Progenitor cell of endocrine pancreas (in vitro differentiated cells): Measurements from ENCODE around the gene KCNH2. TPM values are rescaled to one million over a fixed set of nuclear protein-coding genes. Genes with fewer than 3 reads are reported as not detected.
"Not testable (repeated sequence)": the region's sequence is repeated elsewhere in the genome, so short reads cannot be mapped to it uniquely, and the experiment has no call there.

Experiments
- DNase-seq: peaks from one replicate; pipeline ENCODE4 v3.0.0; 2021; ENCODE audit warnings: low spot score; ENCODE audit not compliant: unreplicated experiment
- H3K27ac Mint-ChIP-seq: 2 replicates; pipeline ENCODE4 v1.8.0; 2021; ENCODE audit warnings: mild to moderate bottlenecking, moderate library complexity, mixed read lengths
- H3K27me3 Mint-ChIP-seq: 2 replicates; pipeline ENCODE4 v1.8.0; 2021; ENCODE audit warnings: mixed read lengths
- H3K36me3 Mint-ChIP-seq: 2 replicates; pipeline ENCODE4 v1.8.0; 2022; ENCODE audit warnings: mixed read lengths; ENCODE audit not compliant: insufficient read depth
- H3K4me1 Mint-ChIP-seq: 2 replicates; pipeline ENCODE4 v1.8.0; 2021; ENCODE audit warnings: low read depth, mixed read lengths
- H3K4me3 Mint-ChIP-seq: 2 replicates; pipeline ENCODE4 v1.8.0; 2021; ENCODE audit warnings: low read depth, mild to moderate bottlenecking, moderate library complexity, mixed read lengths
- H3K9me3 Mint-ChIP-seq: 2 replicates; pipeline ENCODE4 v1.8.0; 2021; ENCODE audit warnings: low read depth, mixed read lengths
- total RNA-seq: library from RNA; stranded (reverse); gene quantifications from 2 replicates; pipeline ENCODE4 v1.2.1, GENCODE V29; 2021
- TF ChIP-seq, protein P1 (sequence below): fragments of 200-600 bp; sonication (generic); IDR thresholded peaks from one replicate; pipeline ENCODE4 v1.5.0; 2021; ENCODE audit warnings: antibody characterized with exemption, mild to moderate bottlenecking; ENCODE audit not compliant: unreplicated experiment

Gene KCNH2
- total RNA-seq, 1 donor from 2014 or later, result 9.4 TPM

DNA sequence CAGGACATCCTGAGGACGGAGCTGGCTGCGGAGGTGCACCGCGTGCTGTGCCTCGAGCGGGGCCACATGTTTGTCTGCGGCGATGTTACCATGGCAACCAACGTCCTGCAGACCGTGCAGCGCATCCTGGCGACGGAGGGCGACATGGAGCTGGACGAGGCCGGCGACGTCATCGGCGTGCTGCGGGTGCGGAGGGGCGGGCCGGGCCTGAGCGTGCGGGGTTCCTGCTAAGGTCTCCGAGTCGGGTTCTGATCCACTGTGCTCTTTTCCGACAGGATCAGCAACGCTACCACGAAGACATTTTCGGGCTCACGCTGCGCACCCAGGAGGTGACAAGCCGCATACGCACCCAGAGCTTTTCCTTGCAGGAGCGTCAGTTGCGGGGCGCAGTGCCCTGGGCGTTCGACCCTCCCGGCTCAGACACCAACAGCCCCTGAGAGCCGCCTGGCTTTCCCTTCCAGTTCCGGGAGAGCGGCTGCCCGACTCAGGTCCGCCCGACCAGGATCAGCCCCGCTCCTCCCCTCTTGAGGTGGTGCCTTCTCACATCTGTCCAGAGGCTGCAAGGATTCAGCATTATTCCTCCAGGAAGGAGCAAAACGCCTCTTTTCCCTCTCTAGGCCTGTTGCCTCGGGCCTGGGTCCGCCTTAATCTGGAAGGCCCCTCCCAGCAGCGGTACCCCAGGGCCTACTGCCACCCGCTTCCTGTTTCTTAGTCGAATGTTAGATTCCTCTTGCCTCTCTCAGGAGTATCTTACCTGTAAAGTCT lies 35.8 kb upstream of the KCNH2 start:
- H3K9me3 Mint-ChIP-seq, result no peaks in the 10 kb centered on the region
- no peak overlapping the region for H3K27ac Mint-ChIP-seq
- H3K4me1 Mint-ChIP-seq, result peaks cover 5% of the 10 kb centered on the region
- peak overlapping the region; percentile 29 for H3K4me3 Mint-ChIP-seq
- TF ChIP-seq, protein P1, sequence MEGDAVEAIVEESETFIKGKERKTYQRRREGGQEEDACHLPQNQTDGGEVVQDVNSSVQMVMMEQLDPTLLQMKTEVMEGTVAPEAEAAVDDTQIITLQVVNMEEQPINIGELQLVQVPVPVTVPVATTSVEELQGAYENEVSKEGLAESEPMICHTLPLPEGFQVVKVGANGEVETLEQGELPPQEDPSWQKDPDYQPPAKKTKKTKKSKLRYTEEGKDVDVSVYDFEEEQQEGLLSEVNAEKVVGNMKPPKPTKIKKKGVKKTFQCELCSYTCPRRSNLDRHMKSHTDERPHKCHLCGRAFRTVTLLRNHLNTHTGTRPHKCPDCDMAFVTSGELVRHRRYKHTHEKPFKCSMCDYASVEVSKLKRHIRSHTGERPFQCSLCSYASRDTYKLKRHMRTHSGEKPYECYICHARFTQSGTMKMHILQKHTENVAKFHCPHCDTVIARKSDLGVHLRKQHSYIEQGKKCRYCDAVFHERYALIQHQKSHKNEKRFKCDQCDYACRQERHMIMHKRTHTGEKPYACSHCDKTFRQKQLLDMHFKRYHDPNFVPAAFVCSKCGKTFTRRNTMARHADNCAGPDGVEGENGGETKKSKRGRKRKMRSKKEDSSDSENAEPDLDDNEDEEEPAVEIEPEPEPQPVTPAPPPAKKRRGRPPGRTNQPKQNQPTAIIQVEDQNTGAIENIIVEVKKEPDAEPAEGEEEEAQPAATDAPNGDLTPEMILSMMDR, result no peak
- H3K27me3 Mint-ChIP-seq, result peaks cover 76% of the 10 kb centered on the region
- H3K36me3 Mint-ChIP-seq, result no peaks in the 10 kb centered on the region
- peak; percentile 44 for DNase-seq

DNA sequence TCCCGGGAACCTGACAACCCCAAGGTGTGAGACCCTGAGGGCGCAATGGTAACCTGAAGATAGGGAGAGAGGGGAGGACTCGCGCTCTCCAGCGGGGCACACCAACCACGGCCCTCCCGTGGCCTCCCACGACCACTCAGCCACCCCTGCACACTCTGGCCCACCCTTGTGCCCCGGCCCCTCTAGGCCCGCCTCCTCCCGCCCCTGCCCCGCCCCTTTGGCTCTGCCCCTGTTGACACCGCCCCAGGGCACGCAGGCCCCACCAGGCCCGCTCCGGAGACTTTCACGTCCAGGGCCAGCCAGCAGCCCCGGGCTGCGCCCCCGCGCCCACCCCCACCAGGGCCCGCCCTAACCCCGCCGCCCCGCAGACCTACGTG lies 35.2 kb upstream of the KCNH2 start:
- Mint-ChIP-seq H3K27me3 (peaks cover 74% of the 10 kb centered on the region), H3K4me1 (peaks cover 5% of the 10 kb centered on the region), H3K36me3 (no peaks in the 10 kb centered on the region), H3K27ac (no peak overlapping the region), H3K9me3 (no peaks in the 10 kb centered on the region), H3K4me3 (no peak overlapping the region)
- DNase-seq, result no peak
- TF ChIP-seq, protein P1, result no peak

DNA sequence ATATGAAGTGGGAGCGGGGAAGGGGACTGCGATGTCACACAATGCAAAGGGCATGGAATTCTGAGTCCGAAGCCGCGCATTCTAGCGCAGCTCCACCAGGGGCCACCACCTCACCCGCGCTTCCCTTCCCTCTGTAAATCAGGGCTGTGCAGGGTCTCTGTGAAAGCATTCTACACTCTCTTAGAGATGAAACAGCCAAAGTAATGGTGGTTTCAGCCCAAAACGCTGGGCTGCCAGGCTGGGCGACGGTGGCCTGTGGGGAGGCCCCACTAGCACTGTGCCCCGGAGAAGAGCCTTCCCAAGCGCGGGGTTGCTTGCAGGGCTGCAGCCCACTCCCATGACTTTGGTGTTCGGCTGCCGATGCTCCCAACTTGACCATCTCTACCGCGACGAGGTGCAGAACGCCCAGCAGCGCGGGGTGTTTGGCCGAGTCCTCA lies 34.8 kb upstream of the KCNH2 start:
- Mint-ChIP-seq H3K27me3 (peaks cover 74% of the 10 kb centered on the region), H3K4me1 (peaks cover 3% of the 10 kb centered on the region), H3K9me3 (no peaks in the 10 kb centered on the region), H3K36me3 (no peaks in the 10 kb centered on the region), H3K27ac (no peak overlapping the region), H3K4me3 (no peak overlapping the region)
- TF ChIP-seq, protein P1, result peak; percentile 67
- DNase-seq, result no peak

DNA sequence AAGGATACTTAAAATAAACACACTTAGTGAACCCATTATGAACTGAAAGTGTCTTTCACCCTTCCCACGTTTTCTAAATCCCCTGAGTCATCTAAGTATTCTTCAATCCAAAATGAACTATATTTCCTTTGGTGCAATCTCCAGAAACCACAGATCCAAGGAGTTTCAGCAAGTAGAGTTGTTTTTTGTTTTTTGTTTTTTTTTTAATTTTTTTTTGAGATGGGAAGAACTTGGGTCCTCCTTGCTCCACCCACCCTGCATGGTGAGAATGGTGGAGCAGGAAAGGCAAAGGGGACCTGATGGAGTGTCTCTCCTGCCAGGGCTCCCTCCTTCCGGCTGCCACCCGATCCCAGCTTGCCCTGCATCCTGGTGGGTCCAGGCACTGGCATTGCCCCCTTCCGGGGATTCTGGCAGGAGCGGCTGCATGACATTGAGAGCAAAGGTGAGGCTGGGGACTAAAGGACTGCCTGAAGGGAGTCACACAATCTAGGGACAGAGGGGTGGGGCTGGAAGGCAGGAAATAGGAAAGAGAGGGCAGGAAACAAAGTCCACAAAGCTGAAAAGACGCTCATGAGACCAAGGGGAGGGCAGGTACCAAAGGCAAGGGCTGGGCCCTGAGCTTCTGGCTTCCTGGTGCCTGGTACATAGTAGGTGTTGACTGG lies 34.0 kb upstream of the KCNH2 start:
- Mint-ChIP-seq H3K4me3 (no peak overlapping the region), H3K36me3 (no peaks in the 10 kb centered on the region), H3K27ac (peak overlapping the region; percentile 23), H3K27me3 (peaks cover 70% of the 10 kb centered on the region), H3K9me3 (no peaks in the 10 kb centered on the region), H3K4me1 (peaks cover 3% of the 10 kb centered on the region)
- DNase-seq, result no peak
- TF ChIP-seq, protein P1, result no peak

DNA sequence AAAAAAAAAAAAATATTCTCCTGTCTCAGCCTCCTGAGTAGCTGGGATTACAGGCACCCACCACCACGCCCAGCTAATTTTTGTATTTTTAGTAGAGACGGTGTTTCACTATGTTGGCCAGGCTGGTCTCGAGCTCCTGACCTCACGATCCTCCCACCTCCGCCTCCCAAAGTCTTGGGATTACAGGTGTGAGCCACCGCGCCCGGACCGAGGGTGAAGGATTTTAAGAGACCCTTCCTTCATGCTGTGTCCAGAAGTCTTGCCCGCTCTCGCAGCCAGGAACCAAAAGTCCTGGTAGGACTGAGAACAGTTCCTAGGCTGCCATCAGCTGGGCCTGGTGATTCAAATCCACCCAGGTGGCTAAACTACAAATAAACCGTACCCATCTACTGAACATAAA lies 33.5 kb upstream of the KCNH2 start:
- H3K36me3 Mint-ChIP-seq, H3K9me3 Mint-ChIP-seq, H3K4me1 Mint-ChIP-seq, H3K4me3 Mint-ChIP-seq, DNase-seq, H3K27ac Mint-ChIP-seq: not testable (repeated sequence)
- peaks cover 66% of the 10 kb centered on the region for H3K27me3 Mint-ChIP-seq

DNA sequence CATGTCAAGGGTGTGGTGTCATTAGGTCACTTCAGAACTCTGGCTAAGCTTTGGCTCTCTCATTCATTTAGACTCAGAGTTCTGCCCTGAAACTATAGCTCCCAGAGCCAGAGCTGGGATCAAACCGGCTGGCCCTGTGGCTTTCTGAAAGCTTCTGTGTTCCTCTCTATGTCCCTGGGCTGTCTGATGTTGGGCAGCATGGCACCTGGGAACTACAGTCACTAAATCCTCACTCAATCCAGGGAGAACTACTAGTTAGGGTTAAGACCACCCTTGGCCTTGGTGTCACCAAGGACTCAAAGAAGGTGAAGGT lies 32.9 kb upstream of the KCNH2 start:
- H3K36me3 Mint-ChIP-seq, result no peaks in the 10 kb centered on the region
- peaks cover 60% of the 10 kb centered on the region for H3K27me3 Mint-ChIP-seq
- peaks cover 3% of the 10 kb centered on the region for H3K4me1 Mint-ChIP-seq
- TF ChIP-seq, protein P1, result no peak
- H3K9me3 Mint-ChIP-seq, result no peaks in the 10 kb centered on the region
- no peak overlapping the region for H3K4me3 Mint-ChIP-seq
- DNase-seq, result no peak
- no peak overlapping the region for H3K27ac Mint-ChIP-seq
